ENCODE measurements around the gene MDH2.
"Not testable (repeated sequence)": the region's sequence is repeated elsewhere in the genome, so short reads cannot be mapped to it uniquely, and the experiment has no call there.

The MDH2 gene

DNA sequence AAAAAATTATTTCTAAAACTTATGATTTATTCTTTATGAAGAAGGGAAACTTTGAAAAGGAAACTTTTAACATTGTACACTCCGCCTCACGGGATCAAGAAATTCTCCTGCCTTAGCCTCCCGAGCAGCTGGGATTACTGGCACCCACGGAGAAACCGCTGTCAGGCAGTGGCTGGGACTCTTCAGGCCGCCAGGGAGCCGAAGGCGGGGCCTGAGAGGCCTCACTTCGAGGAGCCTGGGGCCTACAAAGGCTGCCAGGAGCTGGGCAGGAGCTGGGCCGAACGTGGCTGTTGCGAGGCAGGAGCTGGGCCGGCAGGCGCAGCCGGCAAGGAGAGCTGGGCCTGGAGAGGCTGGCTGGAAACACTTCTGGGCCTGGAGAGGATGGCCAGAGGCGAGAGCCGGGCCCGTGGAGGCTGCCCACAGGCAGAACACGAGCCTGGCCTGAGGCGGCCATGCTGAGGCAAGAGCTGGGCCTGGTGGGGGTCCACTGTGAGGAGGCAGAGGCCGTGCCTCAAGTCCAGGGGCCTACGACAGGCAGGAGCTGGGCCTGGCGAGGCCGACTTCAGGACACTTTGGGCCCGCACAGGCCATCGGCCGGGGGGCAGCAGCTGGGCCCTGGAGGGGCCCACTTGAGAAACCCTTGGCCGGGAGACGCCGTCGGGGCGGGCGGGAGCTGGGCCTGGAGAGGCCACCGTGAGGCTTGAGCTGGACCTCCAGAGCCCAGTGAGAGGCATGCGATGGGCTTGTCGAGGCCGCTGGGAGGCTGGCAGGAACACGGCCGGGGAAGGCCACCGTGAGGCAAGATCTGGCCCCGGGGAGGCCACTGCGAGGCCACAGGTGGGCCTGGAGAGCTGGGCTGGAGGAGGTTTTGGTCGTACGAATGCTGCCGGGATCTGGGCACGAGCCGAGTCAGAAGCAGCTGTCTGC lies 23.7 kb downstream of the MDH2 start:
- no peaks in the 10 kb centered on the region for H3K9me3 ChIP-seq (ENCODE audit: control insufficient read depth in 2 of 2, low read length in 2 of 2)
- H3K36me3 ChIP-seq (ENCODE audit: control insufficient read depth in 2 of 2, insufficient read depth in 2 of 2, low read length in 2 of 2): peaks cover 5 to 7% of the 10 kb centered on the region in 2 donors
- peak overlapping the region in 1 of 2 donors; percentile 48 for H3K27ac ChIP-seq (ENCODE audit: low read depth in 2 of 2, low read length in 2 of 2)
- no peaks in the 10 kb centered on the region for H3K27me3 ChIP-seq (ENCODE audit: control insufficient read depth in 2 of 2, insufficient read depth in 2 of 2, low read length in 2 of 2)
- no peak overlapping the region for H3K9ac ChIP-seq (ENCODE audit: low read depth in 1 of 2, low read length in 2 of 2)
- no peak overlapping the region for H3K4me3 ChIP-seq (ENCODE audit: low read length in 2 of 2)
- H3K4me1 ChIP-seq (ENCODE audit: control insufficient read depth in 2 of 2, insufficient read depth in 2 of 2, low read length in 2 of 2): no peaks in the 10 kb centered on the region

- H3K4me3 ChIP-seq (ENCODE audit: low read length in 2 of 2): no peak overlapping the region
- H3K9me3 ChIP-seq (ENCODE audit: control insufficient read depth in 2 of 2, low read length in 2 of 2): no peaks in the 10 kb centered on the region
- no peaks in the 10 kb centered on the region for H3K4me1 ChIP-seq (ENCODE audit: control insufficient read depth in 2 of 2, insufficient read depth in 2 of 2, low read length in 2 of 2)
- H3K27me3 ChIP-seq (ENCODE audit: control insufficient read depth in 2 of 2, insufficient read depth in 2 of 2, low read length in 2 of 2): no peaks in the 10 kb centered on the region
- no peaks in the 10 kb centered on the region for H3K36me3 ChIP-seq (ENCODE audit: control insufficient read depth in 2 of 2, insufficient read depth in 2 of 2, low read length in 2 of 2)
- no peak overlapping the region for H3K27ac ChIP-seq (ENCODE audit: low read depth in 2 of 2, low read length in 2 of 2)
- no peak overlapping the region for H3K9ac ChIP-seq (ENCODE audit: low read depth in 1 of 2, low read length in 2 of 2)
These were observed 24.6 kb downstream of the MDH2 start for GRCh38 chr7:76072243-76073148.

DNA sequence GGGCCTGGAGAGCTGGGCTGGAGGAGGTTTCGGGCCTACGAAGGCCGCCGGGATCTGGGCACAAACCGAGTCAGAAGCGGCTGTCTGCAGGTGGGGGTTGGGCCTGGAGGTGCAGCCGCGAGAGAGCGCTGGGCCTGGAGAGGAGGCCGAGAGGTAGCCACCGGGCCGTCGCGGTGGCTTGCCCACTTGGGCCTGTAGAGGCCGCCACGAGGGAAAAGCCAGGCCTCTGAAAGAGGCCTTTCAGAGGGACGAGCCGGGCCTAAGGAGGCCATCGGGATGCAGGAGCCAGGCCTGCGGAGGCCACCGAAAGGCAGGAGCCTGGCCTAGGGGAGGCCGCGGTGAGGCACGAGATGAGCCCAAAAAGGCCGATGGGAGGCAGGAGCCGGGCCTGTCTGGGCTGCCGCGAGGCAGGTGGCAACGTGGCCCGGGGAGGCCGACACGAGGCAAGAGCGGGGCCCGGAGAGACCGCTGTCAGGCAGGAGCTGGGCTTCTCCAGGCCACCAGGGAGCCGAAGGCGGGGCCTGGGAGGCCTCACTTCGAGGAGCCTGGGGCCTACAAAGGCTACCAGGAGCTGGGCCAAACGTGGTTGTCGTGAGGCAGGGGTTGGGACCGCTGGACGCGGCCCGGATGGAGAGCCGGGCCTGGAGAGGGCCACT lies 25.6 kb downstream of the MDH2 start:
- Histone ChIP-seq H3K36me3 (ENCODE audit: control insufficient read depth in 2 of 2, insufficient read depth in 2 of 2, low read length in 2 of 2) (no peaks in the 10 kb centered on the region), H3K27ac (ENCODE audit: low read depth in 2 of 2, low read length in 2 of 2) (no peak overlapping the region), H3K9ac (ENCODE audit: low read depth in 1 of 2, low read length in 2 of 2) (no peak overlapping the region), H3K4me3 (ENCODE audit: low read length in 2 of 2) (no peak overlapping the region), H3K4me1 (ENCODE audit: control insufficient read depth in 2 of 2, insufficient read depth in 2 of 2, low read length in 2 of 2) (no peaks in the 10 kb centered on the region), H3K9me3 (ENCODE audit: control insufficient read depth in 2 of 2, low read length in 2 of 2) (no peaks in the 10 kb centered on the region), H3K27me3 (ENCODE audit: control insufficient read depth in 2 of 2, insufficient read depth in 2 of 2, low read length in 2 of 2) (no peaks in the 10 kb centered on the region)

GRCh38 chr7:76074306-76074971 lies 26.5 kb downstream of the MDH2 start:
- no peak overlapping the region for H3K9ac ChIP-seq (ENCODE audit: low read depth in 1 of 2, low read length in 2 of 2)
- no peaks in the 10 kb centered on the region for H3K9me3 ChIP-seq (ENCODE audit: control insufficient read depth in 2 of 2, low read length in 2 of 2)
- H3K27ac ChIP-seq (ENCODE audit: low read depth in 2 of 2, low read length in 2 of 2): no peak overlapping the region
- no peak overlapping the region for H3K4me3 ChIP-seq (ENCODE audit: low read length in 2 of 2)
- H3K4me1 ChIP-seq (ENCODE audit: control insufficient read depth in 2 of 2, insufficient read depth in 2 of 2, low read length in 2 of 2): no peaks in the 10 kb centered on the region
- H3K27me3 ChIP-seq (ENCODE audit: control insufficient read depth in 2 of 2, insufficient read depth in 2 of 2, low read length in 2 of 2): no peaks in the 10 kb centered on the region
- no peaks in the 10 kb centered on the region for H3K36me3 ChIP-seq (ENCODE audit: control insufficient read depth in 2 of 2, insufficient read depth in 2 of 2, low read length in 2 of 2)

- H3K9ac ChIP-seq (ENCODE audit: low read depth in 1 of 2, low read length in 2 of 2): no peak overlapping the region
- no peak overlapping the region for H3K27ac ChIP-seq (ENCODE audit: low read depth in 2 of 2, low read length in 2 of 2)
- H3K9me3 ChIP-seq (ENCODE audit: control insufficient read depth in 2 of 2, low read length in 2 of 2): no peaks in the 10 kb centered on the region
- no peaks in the 10 kb centered on the region for H3K36me3 ChIP-seq (ENCODE audit: control insufficient read depth in 2 of 2, insufficient read depth in 2 of 2, low read length in 2 of 2)
- no peaks in the 10 kb centered on the region for H3K4me1 ChIP-seq (ENCODE audit: control insufficient read depth in 2 of 2, insufficient read depth in 2 of 2, low read length in 2 of 2)
- H3K4me3 ChIP-seq (ENCODE audit: low read length in 2 of 2): no peak overlapping the region
- H3K27me3 ChIP-seq (ENCODE audit: control insufficient read depth in 2 of 2, insufficient read depth in 2 of 2, low read length in 2 of 2): no peaks in the 10 kb centered on the region
These were observed 27.1 kb downstream of the MDH2 start for GRCh38 chr7:76074972-76075370.

DNA sequence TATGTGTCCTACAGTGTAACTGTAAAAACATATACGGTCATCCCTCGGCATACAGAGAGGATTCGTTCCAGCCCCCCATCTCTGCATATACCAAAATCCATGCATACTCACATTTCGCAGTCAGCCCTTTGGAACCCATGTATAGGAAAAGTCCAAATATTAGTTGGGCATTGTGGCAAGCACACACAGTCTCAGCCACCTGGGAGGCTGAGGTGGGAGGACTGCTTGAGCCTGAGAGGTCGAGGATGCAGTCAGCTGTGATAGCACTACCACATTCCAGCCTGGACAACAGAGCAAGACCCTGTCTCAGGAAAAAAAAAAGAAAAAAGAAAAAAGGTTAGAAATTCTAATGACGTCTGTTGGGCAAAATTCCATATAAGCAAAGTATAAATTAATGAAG lies 29.1 kb downstream of the MDH2 start:
- H3K27ac ChIP-seq (ENCODE audit: low read depth in 2 of 2, low read length in 2 of 2): no peak overlapping the region
- no peaks in the 10 kb centered on the region for H3K9me3 ChIP-seq (ENCODE audit: control insufficient read depth in 2 of 2, low read length in 2 of 2)
- H3K36me3 ChIP-seq (ENCODE audit: control insufficient read depth in 2 of 2, insufficient read depth in 2 of 2, low read length in 2 of 2): no peaks in the 10 kb centered on the region
- no peak overlapping the region for H3K4me3 ChIP-seq (ENCODE audit: low read length in 2 of 2)
- H3K27me3 ChIP-seq (ENCODE audit: control insufficient read depth in 2 of 2, insufficient read depth in 2 of 2, low read length in 2 of 2): no peaks in the 10 kb centered on the region
- H3K9ac ChIP-seq (ENCODE audit: low read depth in 1 of 2, low read length in 2 of 2): no peak overlapping the region
- no peaks in the 10 kb centered on the region for H3K4me1 ChIP-seq (ENCODE audit: control insufficient read depth in 2 of 2, insufficient read depth in 2 of 2, low read length in 2 of 2)

- H3K27me3 ChIP-seq (ENCODE audit: control insufficient read depth in 2 of 2, insufficient read depth in 2 of 2, low read length in 2 of 2): no peaks in the 10 kb centered on the region
- H3K4me1 ChIP-seq (ENCODE audit: control insufficient read depth in 2 of 2, insufficient read depth in 2 of 2, low read length in 2 of 2): no peaks in the 10 kb centered on the region
- no peak overlapping the region for H3K27ac ChIP-seq (ENCODE audit: low read depth in 2 of 2, low read length in 2 of 2)
- H3K36me3 ChIP-seq (ENCODE audit: control insufficient read depth in 2 of 2, insufficient read depth in 2 of 2, low read length in 2 of 2): no peaks in the 10 kb centered on the region
- H3K9ac ChIP-seq (ENCODE audit: low read depth in 1 of 2, low read length in 2 of 2): no peak overlapping the region
- no peak overlapping the region for H3K4me3 ChIP-seq (ENCODE audit: low read length in 2 of 2)
- no peaks in the 10 kb centered on the region for H3K9me3 ChIP-seq (ENCODE audit: control insufficient read depth in 2 of 2, low read length in 2 of 2)
These were observed 29.5 kb downstream of the MDH2 start for GRCh38 chr7:76077435-76077834.

GRCh38 chr7:76080204-76080603 lies 32.3 kb downstream of the MDH2 start:
- Histone ChIP-seq H3K27me3 (ENCODE audit: control insufficient read depth in 2 of 2, insufficient read depth in 2 of 2, low read length in 2 of 2) (no peaks in the 10 kb centered on the region), H3K9me3 (ENCODE audit: control insufficient read depth in 2 of 2, low read length in 2 of 2) (no peaks in the 10 kb centered on the region), H3K9ac (ENCODE audit: low read depth in 1 of 2, low read length in 2 of 2) (no peak overlapping the region), H3K4me3 (ENCODE audit: low read length in 2 of 2) (no peak overlapping the region), H3K4me1 (ENCODE audit: control insufficient read depth in 2 of 2, insufficient read depth in 2 of 2, low read length in 2 of 2) (no peaks in the 10 kb centered on the region), H3K27ac (ENCODE audit: low read depth in 2 of 2, low read length in 2 of 2) (no peak overlapping the region), H3K36me3 (ENCODE audit: control insufficient read depth in 2 of 2, insufficient read depth in 2 of 2, low read length in 2 of 2) (no peaks in the 10 kb centered on the region)

DNA sequence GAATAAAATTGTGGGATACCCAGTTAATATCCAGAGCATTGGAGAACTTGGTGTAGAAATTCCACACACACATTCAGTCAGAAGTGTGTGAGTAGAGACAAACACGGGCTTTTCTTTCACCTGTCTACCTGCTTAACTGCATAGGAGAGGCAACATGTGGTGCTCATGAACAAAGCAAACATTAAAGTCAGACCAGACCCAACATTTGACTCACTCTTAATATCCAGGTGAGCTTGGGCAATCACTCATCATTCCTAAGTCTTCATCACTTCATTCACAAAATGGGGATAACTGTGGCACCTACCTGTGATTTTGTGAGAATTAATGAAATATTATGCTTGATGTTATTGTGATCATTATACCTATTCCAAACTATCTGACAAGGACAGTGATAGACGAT lies 36.2 kb downstream of the MDH2 start:
- not testable (repeated sequence) for H3K4me1 ChIP-seq (ENCODE audit: control insufficient read depth in 2 of 2, insufficient read depth in 2 of 2, low read length in 2 of 2); H3K9ac ChIP-seq (ENCODE audit: low read depth in 1 of 2, low read length in 2 of 2); H3K9me3 ChIP-seq (ENCODE audit: control insufficient read depth in 2 of 2, low read length in 2 of 2); H3K4me3 ChIP-seq (ENCODE audit: low read length in 2 of 2); H3K36me3 ChIP-seq (ENCODE audit: control insufficient read depth in 2 of 2, insufficient read depth in 2 of 2, low read length in 2 of 2); H3K27ac ChIP-seq (ENCODE audit: low read depth in 2 of 2, low read length in 2 of 2); H3K27me3 ChIP-seq (ENCODE audit: control insufficient read depth in 2 of 2, insufficient read depth in 2 of 2, low read length in 2 of 2)
